Neural cell (in vitro differentiated cells): ENCODE data around the gene PLEKHA5.

Experiments
- CTCF ChIP-seq: fragments of 450-650 bp; IDR thresholded peaks from 2 replicates; pipeline ENCODE4 v1.5.1; 2014; ENCODE audit warnings: antibody characterized with exemption, mild to moderate bottlenecking, moderate library complexity; ENCODE audit not compliant: poor library complexity, severe bottlenecking
- EP300 ChIP-seq: fragments of 450-650 bp; conservative IDR thresholded peaks from 2 replicates; pipeline ENCODE4 v1.6.1; 2014; ENCODE audit warnings: antibody characterized with exemption, mild to moderate bottlenecking, moderate library complexity; ENCODE audit not compliant: poor library complexity, severe bottlenecking
- EZH2 ChIP-seq: fragments of 200-600, 300-800 bp; shearing (Covaris generic), sonication (generic); IDR thresholded peaks from 2 replicates; pipeline ENCODE4 v1.6.1; 2014; ENCODE audit warnings: antibody characterized with exemption, low read length, borderline replicate concordance, mild to moderate bottlenecking; ENCODE audit not compliant: insufficient read depth, poor library complexity, severe bottlenecking
- RAD21 ChIP-seq: fragments of 450-650 bp; conservative IDR thresholded peaks from 2 replicates; pipeline ENCODE4 v1.6.1; 2014; ENCODE audit warnings: antibody characterized with exemption, mild to moderate bottlenecking, moderate library complexity
- SMC3 ChIP-seq: fragments of 450-650 bp; conservative IDR thresholded peaks from 2 replicates; pipeline ENCODE4 v1.6.1; 2014; ENCODE audit warnings: antibody characterized with exemption, mild to moderate bottlenecking, moderate library complexity; ENCODE audit not compliant: poor library complexity
- TAF1 ChIP-seq: IDR thresholded peaks from 2 replicates; pipeline ENCODE4 v1.6.1; 2012; ENCODE audit warnings: low read depth

DNA sequence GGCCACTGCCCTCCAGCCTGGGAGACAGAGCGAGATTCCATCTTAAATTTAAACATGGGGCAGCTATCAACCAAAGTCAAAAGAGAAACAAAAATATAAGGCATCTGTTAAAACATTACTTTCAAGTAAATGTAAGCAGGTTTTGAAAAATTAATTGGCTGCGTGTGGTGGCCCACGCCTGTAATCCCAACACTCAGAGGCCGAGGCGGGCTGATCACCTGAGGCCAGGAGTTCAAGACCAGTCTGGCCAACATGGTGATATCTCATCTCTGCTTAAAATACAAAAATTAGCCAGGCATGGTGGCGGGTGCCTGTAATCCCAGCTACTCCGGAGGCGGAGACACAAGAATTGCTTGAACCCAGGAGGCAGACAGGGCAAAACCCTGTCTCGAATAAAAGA, 82.7 kb downstream of the PLEKHA5 start:
- no peak for TF ChIP-seq CTCF
- TF ChIP-seq SMC3: no peak
- no peak for TF ChIP-seq TAF1
- TF ChIP-seq RAD21: no peak
- TF ChIP-seq EZH2: no peak
- TF ChIP-seq EP300: no peak
